GM12878 (cell line): Measurements from ENCODE around the gene OR10Z1. TPM values are rescaled to one million over a fixed set of nuclear protein-coding genes. Genes with fewer than 3 reads are reported as not detected.

Experiments used
- ATAC-seq: fragments of 200-7000 bp; cut with Tn5 transposase; 3 replicates; pipeline ENCODE4 v1.9.1; 2020; ENCODE audit warnings: mild to moderate bottlenecking, moderate library complexity
- BruUV-seq: library from RNA; stranded (reverse); fragments of 400-500 nt; replicated peaks from 2 replicates; lab custom pipeline; 2021; lab: Mats Ljungman, UMichigan
- CTCF ChIA-PET: fragments of 300-600 bp; sonication (Branson Sonifier 250); formaldehyde crosslinking; extraction: SDS; loops from one replicate; lab custom pipeline; 2021; ENCODE audit warnings: inconsistent platforms; lab: Yijun Ruan, JAX
- POLR2A ChIA-PET: fragments of 350-600 bp; formaldehyde crosslinking; extraction: SDS; loops from one replicate; lab custom pipeline; 2021; ENCODE audit warnings: inconsistent platforms; lab: Charles Lee
- RAD21 ChIA-PET: fragments of 300-600 bp; sonication (Branson Sonifier 250); formaldehyde crosslinking; loops from one replicate; lab custom pipeline; 2023; ENCODE audit warnings: antibody characterized with exemption; ENCODE audit not compliant: unreplicated experiment; lab: Charles Lee
- SMC1A ChIA-PET: fragments of 300-600 bp; sonication (Branson Sonifier 250); formaldehyde crosslinking; loops from one replicate; lab custom pipeline; 2023; ENCODE audit not compliant: unreplicated experiment, uncharacterized antibody; lab: Charles Lee
- DNase-seq: peaks from one replicate; pipeline ENCODE4 v3.0.0-alpha.2; 2011; ENCODE audit warnings: low read depth, low spot score
- FAIRE-seq: peaks from 3 replicates; lab custom pipeline; 2011; peaks lifted over from hg19 to GRCh38; lab: Jason Lieb, UNC
- H2AFZ ChIP-seq: 2 replicates; pipeline ENCODE4 v1.6.0; 2011; ENCODE audit warnings: low read depth, low read length, control low read depth; ENCODE audit not compliant: control insufficient read depth
- H3K27ac ChIP-seq: 2 replicates; pipeline ENCODE4 v1.5.1; 2011; ENCODE audit warnings: control low read depth; ENCODE audit not compliant: control insufficient read depth, insufficient read depth
- H3K27me3 ChIP-seq, 2 experiments: replicated peaks in 1 of 2; 2 replicates each; pipeline versions ENCODE4 v1.6.0 to v1.6.1; 2011; ENCODE audit warnings: low read length in 1 of 2; ENCODE audit not compliant: control insufficient read depth in 2 of 2, insufficient read depth in 2 of 2
- H3K36me3 ChIP-seq, 2 experiments: 2 replicates each; pipeline ENCODE4 v1.5.1; 2011; ENCODE audit warnings: low read length in 1 of 2; ENCODE audit not compliant: control insufficient read depth in 2 of 2, insufficient read depth in 2 of 2
- H3K4me1 ChIP-seq: 2 replicates; pipeline ENCODE4 v1.6.1; 2011; ENCODE audit warnings: mild to moderate bottlenecking, low read length, moderate library complexity, mixed read lengths; ENCODE audit not compliant: control insufficient read depth, insufficient read depth
- H3K4me2 ChIP-seq: 2 replicates; pipeline ENCODE4 v1.6.0; 2011; ENCODE audit warnings: control low read depth; ENCODE audit not compliant: control insufficient read depth, insufficient read depth
- H3K4me3 ChIP-seq: fragments of 200-600 bp; sonication (generic); 2 replicates; pipeline ENCODE4 v1.5.1; 2016
- H3K79me2 ChIP-seq: 2 replicates; pipeline ENCODE4 v1.6.0; 2011; ENCODE audit warnings: low read length; ENCODE audit not compliant: control insufficient read depth, insufficient read depth
- H3K9ac ChIP-seq: 2 replicates; pipeline ENCODE4 v1.8.0; 2011; ENCODE audit warnings: low read length, control low read depth, mixed read lengths; ENCODE audit not compliant: control insufficient read depth, insufficient read depth
- H3K9me3 ChIP-seq: replicated peaks from 3 replicates; pipeline ENCODE4 v1.5.1; 2011; ENCODE audit warnings: mild to moderate bottlenecking, low read length; ENCODE audit not compliant: control insufficient read depth, insufficient read depth
- H4K20me1 ChIP-seq: 2 replicates; pipeline ENCODE4 v1.6.0; 2011; ENCODE audit not compliant: control insufficient read depth, insufficient read depth
- BRCA1 ChIP-seq: IDR thresholded peaks from 2 replicates; pipeline ENCODE4 v1.6.1; 2011; ENCODE audit warnings: low read depth, low read length, improper control_type of control experiment
- CHD2 ChIP-seq: IDR thresholded peaks from 2 replicates; pipeline ENCODE4 v1.6.1; 2011; ENCODE audit warnings: low read depth, low read length, improper control_type of control experiment, borderline replicate concordance
- GABPA ChIP-seq: IDR thresholded peaks from 2 replicates; pipeline ENCODE4 v1.6.1; 2014; ENCODE audit warnings: antibody characterized with exemption, low read depth, mild to moderate bottlenecking, inconsistent platforms
- JUNB ChIP-seq: IDR thresholded peaks from 2 replicates; pipeline ENCODE4 v1.6.1; 2016; ENCODE audit warnings: antibody characterized with exemption, mild to moderate bottlenecking
- KLF5 ChIP-seq: fragments of 450-650 bp; IDR thresholded peaks from 2 replicates; pipeline ENCODE4 v1.6.1; 2014; ENCODE audit warnings: mild to moderate bottlenecking; ENCODE audit not compliant: partially characterized antibody
- MTA3 ChIP-seq: IDR thresholded peaks from 2 replicates; pipeline ENCODE4 v1.6.1; 2012; ENCODE audit warnings: low read length, inconsistent platforms, borderline replicate concordance
- NRF1 ChIP-seq: conservative IDR thresholded peaks from 2 replicates; pipeline ENCODE4 v1.6.1; 2011; ENCODE audit warnings: mild to moderate bottlenecking, low read depth, low read length, improper control_type of control experiment
- SMAD5 ChIP-seq: IDR thresholded peaks from 2 replicates; pipeline ENCODE4 v1.6.1; 2016; ENCODE audit warnings: antibody characterized with exemption, low read depth
- TCF3 ChIP-seq: IDR thresholded peaks from 2 replicates; pipeline ENCODE4 v1.6.1; 2012; ENCODE audit warnings: low read depth, mild to moderate bottlenecking, low read length, borderline replicate concordance; ENCODE audit not compliant: insufficient read depth
- WGBS: methylation state at CpG from one replicate; pipeline ENCODE4 v1.1.6; 2016; ENCODE audit warnings: low lambda C conversion rate; ENCODE audit not compliant: insufficient replicate concordance, insufficient coverage; ENCODE audit errors: missing lambda C conversion rate; 5-methylcytosine and 5-hydroxymethylcytosine counted together
- in situ Hi-C: fragments of 300-500 bp; cut with MboI; formaldehyde crosslinking; loops from 9 replicates; pipeline ENCODE4 v1.14.3; 2018; ENCODE audit warnings: mixed read lengths
- intact Hi-C: fragments of 100-400 bp; cut with micrococcal nuclease; formaldehyde crosslinking; loops from one replicate; pipeline ENCODE4 v1.14.2; 2022; ENCODE audit not compliant: unreplicated experiment
- polyA plus RNA-seq, 11 experiments: library from polyadenylated mRNA; depleted of rRNA in 4 of 11; unstranded in 6 of 11; stranded (reverse) in 5 of 11; fragments of >200 nt; fragmentation: Nextera tagmentation in 4 of 11; fragmentation: Illumina TruSeq in 1 of 11; extraction: Ambion mirVana in 4 of 11; extraction: Trizol in 1 of 11; gene quantifications; 1 replicate in 1 of 11; 2 replicates in 10 of 11; pipeline versions ENCODE4 v1.2.1 to v1.2.3, GENCODE V29; 2011 to 2016; ENCODE audit warnings: inconsistent platforms in 2 of 11, missing spikeins in 2 of 11, low read depth in 1 of 11
- total RNA-seq, 4 experiments: library from RNA; depleted of rRNA in 3 of 4; stranded (reverse); fragments of >200 nt in 3 of 4; fragmentation: Illumina TruSeq in 1 of 4; extraction: Trizol in 1 of 4; gene quantifications; 2 replicates each; pipeline versions ENCODE4 v1.2.1 to v1.2.3, GENCODE V29; 2013 to 2021
- TF ChIP-seq, protein P1 (sequence below): IDR thresholded peaks from 2 replicates; pipeline ENCODE4 v1.6.1; 2012; ENCODE audit warnings: low read depth, low read length, improper control_type of control experiment

Gene OR10Z1
- total and polyA plus RNA-seq, 10 of the 15 experiments (the other 5 are each of a cell fraction or from before 2014, with no cell fraction given) = not detected

DNA sequence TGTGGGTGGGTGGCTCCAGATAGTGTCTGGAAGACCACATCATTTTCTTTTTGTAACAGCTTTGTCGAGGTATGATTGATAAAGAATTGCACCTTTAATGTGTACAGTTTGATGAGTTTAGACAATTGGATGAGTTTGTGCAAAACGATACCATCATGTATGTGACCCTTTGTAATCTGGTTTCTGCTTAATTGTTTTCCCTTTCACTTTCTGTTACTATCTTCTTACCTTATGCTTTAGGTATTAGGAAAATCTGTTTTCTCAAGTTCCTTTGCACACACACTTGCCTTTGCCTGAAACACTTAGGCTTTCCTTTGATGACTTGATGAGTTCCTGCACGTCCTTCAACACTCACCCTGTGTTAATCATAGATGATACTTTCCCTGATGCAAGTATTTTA lies 6.8 kb downstream of the OR10Z1 start:
- CTCF ChIA-PET = no interaction called here
- RAD21 ChIA-PET = no interaction called here
- Histone ChIP-seq H3K36me3 (no peaks in the 10 kb centered on the region), H3K4me2 (peak overlapping the region; percentile 13; the same call in 1 of the 2 replicates), H4K20me1 (no peaks in the 10 kb centered on the region), H3K27ac (no peak overlapping the region), H3K9ac (no peak overlapping the region), H3K9me3 (no peaks in the 10 kb centered on the region), H3K27me3 (0 out of 4 replicates have a peak, but pooled peaks cover 0 to 2% of the 10 kb centered on the region in 2 experiments), H3K79me2 (no peaks in the 10 kb centered on the region), H2AFZ (no peak overlapping the region), H3K4me1 (no peaks in the 10 kb centered on the region), H3K4me3 (no peak overlapping the region)
- WGBS = 2% methylated on average over 3 of the region's 3 CpGs
- POLR2A ChIA-PET = no interaction called here
- intact Hi-C loops = no loop called here
- SMC1A ChIA-PET = no interaction called here
- TF ChIP-seq BRCA1 (no peak), MTA3 (no peak), KLF5 (no peak), TCF3 (no peak), NRF1 (no peak), JUNB (no peak), GABPA (no peak), SMAD5 (no peak), CHD2 (no peak)
- TF ChIP-seq, protein P1, sequence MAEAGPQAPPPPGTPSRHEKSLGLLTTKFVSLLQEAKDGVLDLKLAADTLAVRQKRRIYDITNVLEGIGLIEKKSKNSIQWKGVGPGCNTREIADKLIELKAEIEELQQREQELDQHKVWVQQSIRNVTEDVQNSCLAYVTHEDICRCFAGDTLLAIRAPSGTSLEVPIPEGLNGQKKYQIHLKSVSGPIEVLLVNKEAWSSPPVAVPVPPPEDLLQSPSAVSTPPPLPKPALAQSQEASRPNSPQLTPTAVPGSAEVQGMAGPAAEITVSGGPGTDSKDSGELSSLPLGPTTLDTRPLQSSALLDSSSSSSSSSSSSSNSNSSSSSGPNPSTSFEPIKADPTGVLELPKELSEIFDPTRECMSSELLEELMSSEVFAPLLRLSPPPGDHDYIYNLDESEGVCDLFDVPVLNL = no peak
- in situ Hi-C loops = no loop called here
- FAIRE-seq (peak; percentile 38), DNase-seq (no peak), ATAC-seq (peak; percentile 63)
- BruUV-seq = no TSS peak
